ENCODE data around the gene MAPK8IP2.

Gene MAPK8IP2

DNA sequence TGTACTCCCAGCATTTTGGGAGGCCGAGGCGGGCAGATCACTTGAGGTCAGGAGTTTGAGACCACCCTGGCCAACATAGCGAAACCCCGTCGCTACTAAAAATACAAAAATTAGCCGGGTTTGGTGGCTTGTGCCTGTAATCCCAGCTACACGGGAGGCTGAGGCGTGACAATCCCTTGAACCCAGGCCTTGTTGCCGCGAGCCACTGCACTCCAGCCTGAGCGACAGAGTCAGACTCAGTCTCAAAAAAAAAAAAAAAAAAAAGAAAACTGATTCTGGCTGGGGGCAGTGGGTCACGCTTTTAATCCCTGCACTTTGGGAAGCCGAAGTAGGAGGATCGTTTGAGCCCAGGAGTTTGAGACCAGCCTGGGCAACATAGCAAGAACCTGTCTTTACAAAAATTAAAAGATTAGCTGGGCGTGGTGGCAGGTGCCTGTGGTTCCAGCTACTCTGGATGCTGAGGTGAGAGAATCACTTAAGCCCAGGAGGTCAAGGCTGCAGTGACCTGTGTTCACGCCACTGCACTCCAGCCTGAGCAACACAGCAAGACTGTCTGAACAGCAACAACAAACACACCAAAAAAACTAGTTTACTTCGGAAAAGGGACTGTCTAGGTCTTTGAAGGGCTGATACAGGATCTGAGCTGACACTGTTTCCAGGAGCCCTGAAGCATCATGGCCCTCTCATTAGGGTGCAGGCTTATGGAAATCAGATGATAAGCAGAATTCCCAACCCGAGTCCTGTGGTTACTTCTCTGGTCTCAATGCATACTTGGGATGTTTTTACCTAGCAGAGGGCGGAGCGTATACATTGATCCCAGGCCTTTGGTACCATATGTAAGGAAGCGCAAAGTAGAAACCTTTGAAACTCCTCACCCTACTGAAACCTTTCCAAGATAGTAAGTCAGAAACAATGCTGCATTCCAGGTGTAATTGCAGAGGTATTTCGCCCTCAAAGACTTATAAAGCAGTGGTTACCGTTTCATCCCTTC is 16.2 kb upstream of the MAPK8IP2 start:
- Histone ChIP-seq H3K4me1 (ENCODE audit: control insufficient read depth, insufficient read depth, low read length) (peaks cover 12% of the 10 kb centered on the region), H3K9me3 (replicated peaks; ENCODE audit: low read length) (no peaks in the 10 kb centered on the region), H3K9ac (ENCODE audit: low read depth, low read length) (no peak overlapping the region), H3K4me2 (ENCODE audit: low read length) (peak overlapping the region; percentile 95), H3K36me3 (ENCODE audit: insufficient read depth, low read length) (peaks cover 7% of the 10 kb centered on the region), H3K4me3 (ENCODE audit: low read length) (peak overlapping the region; percentile 85), H3K27me3 (ENCODE audit: control insufficient read depth, insufficient read depth, low read length) (no peaks in the 10 kb centered on the region)

GRCh38 chr22:50585238-50585637 is 15.4 kb upstream of the MAPK8IP2 start:
- H3K4me2 ChIP-seq (ENCODE audit: low read length): no peak overlapping the region
- no peak overlapping the region for H3K4me3 ChIP-seq (ENCODE audit: low read length)
- H3K9ac ChIP-seq (ENCODE audit: low read depth, low read length): no peak overlapping the region
- H3K9me3 ChIP-seq (replicated peaks; ENCODE audit: low read length): no peaks in the 10 kb centered on the region
- peaks cover 12% of the 10 kb centered on the region for H3K4me1 ChIP-seq (ENCODE audit: control insufficient read depth, insufficient read depth, low read length)
- H3K36me3 ChIP-seq (ENCODE audit: insufficient read depth, low read length): peaks cover 5% of the 10 kb centered on the region
- no peaks in the 10 kb centered on the region for H3K27me3 ChIP-seq (ENCODE audit: control insufficient read depth, insufficient read depth, low read length)

DNA sequence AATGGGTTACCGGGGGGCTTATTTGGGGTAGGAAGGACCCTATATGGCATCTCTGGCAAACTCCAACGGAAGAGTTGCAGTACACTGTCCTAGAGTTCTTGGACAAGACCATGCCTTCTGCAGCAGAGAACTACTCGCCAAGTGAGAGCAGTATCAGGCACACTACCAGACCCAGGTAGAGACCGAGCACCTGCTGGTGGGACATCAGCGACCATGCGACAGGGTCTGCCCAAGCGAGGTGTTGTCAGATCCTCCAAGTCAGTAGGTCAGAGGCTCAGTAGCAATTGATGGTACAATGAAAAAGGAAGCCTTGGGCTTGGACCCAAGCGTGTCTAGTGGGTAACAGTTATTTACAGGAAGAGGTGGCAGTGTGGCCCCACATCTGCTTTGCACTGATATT is 14.8 kb upstream of the MAPK8IP2 start:
- peaks cover 12% of the 10 kb centered on the region for H3K4me1 ChIP-seq (ENCODE audit: control insufficient read depth, insufficient read depth, low read length)
- no peak overlapping the region for H3K9ac ChIP-seq (ENCODE audit: low read depth, low read length)
- no peak overlapping the region for H3K4me3 ChIP-seq (ENCODE audit: low read length)
- H3K36me3 ChIP-seq (ENCODE audit: insufficient read depth, low read length): peaks cover 3% of the 10 kb centered on the region
- H3K9me3 ChIP-seq (replicated peaks; ENCODE audit: low read length): no peaks in the 10 kb centered on the region
- no peaks in the 10 kb centered on the region for H3K27me3 ChIP-seq (ENCODE audit: control insufficient read depth, insufficient read depth, low read length)
- no peak overlapping the region for H3K4me2 ChIP-seq (ENCODE audit: low read length)

DNA sequence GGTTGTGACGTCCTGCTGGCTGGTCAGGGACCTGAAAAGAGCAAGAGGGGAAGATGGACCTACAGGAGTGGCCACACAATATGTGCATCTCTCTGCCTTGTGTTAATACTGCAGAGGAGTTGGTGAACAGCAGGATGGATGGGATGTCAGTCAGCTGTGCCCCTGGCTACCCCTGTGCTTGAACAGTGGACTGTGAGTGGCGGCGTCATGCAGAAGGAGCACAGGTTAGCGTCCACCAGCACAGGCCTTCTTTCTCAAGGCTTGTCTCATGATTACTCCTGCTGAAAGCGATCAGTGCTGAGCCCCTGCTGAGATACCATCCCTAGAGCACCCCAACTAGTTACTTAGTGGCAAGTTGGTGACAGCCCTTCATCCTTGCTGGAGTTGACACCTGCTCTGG is 14.2 kb upstream of the MAPK8IP2 start:
- H3K27me3 ChIP-seq (ENCODE audit: control insufficient read depth, insufficient read depth, low read length): no peaks in the 10 kb centered on the region
- no peaks in the 10 kb centered on the region for H3K36me3 ChIP-seq (ENCODE audit: insufficient read depth, low read length)
- H3K4me1 ChIP-seq (ENCODE audit: control insufficient read depth, insufficient read depth, low read length): peaks cover 10% of the 10 kb centered on the region
- H3K4me2 ChIP-seq (ENCODE audit: low read length): no peak overlapping the region
- H3K9ac ChIP-seq (ENCODE audit: low read depth, low read length): no peak overlapping the region
- no peak overlapping the region for H3K4me3 ChIP-seq (ENCODE audit: low read length)
- no peaks in the 10 kb centered on the region for H3K9me3 ChIP-seq (replicated peaks; ENCODE audit: low read length)

- Histone ChIP-seq H3K27me3 (ENCODE audit: control insufficient read depth, insufficient read depth, low read length) (no peaks in the 10 kb centered on the region), H3K4me3 (ENCODE audit: low read length) (no peak overlapping the region), H3K4me1 (ENCODE audit: control insufficient read depth, insufficient read depth, low read length) (peaks cover 5% of the 10 kb centered on the region), H3K9ac (ENCODE audit: low read depth, low read length) (no peak overlapping the region), H3K36me3 (ENCODE audit: insufficient read depth, low read length) (no peaks in the 10 kb centered on the region), H3K4me2 (ENCODE audit: low read length) (no peak overlapping the region), H3K9me3 (replicated peaks; ENCODE audit: low read length) (no peaks in the 10 kb centered on the region)
These were observed 13.2 kb upstream of the MAPK8IP2 start for GRCh38 chr22:50587407-50587806.

DNA sequence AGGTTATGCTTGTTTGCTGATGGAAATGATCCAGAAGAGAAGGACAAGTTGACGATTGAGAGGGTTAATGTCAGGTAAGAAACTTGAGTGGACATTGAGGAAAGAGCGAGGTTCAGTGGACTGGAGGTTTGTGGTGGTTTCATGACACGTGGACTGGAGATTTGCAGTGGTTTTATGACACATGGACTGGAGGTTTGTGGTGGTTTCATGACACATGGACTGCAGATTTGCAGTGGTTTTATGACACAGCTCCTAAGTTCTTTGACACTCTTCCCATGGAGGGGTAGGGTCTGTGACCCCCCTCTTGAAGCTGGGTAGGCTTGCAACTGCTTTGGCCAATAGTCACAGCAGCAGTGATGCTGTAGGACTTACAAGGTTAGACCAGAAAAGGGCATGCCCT is 5.4 kb upstream of the MAPK8IP2 start:
- peaks cover 4% of the 10 kb centered on the region for H3K27me3 ChIP-seq (ENCODE audit: control insufficient read depth, insufficient read depth, low read length)
- H3K9ac ChIP-seq (ENCODE audit: low read depth, low read length): no peak overlapping the region
- H3K4me3 ChIP-seq (ENCODE audit: low read length): no peak overlapping the region
- no peaks in the 10 kb centered on the region for H3K4me1 ChIP-seq (ENCODE audit: control insufficient read depth, insufficient read depth, low read length)
- H3K9me3 ChIP-seq (replicated peaks; ENCODE audit: low read length): no peaks in the 10 kb centered on the region
- no peak overlapping the region for H3K4me2 ChIP-seq (ENCODE audit: low read length)
- no peaks in the 10 kb centered on the region for H3K36me3 ChIP-seq (ENCODE audit: insufficient read depth, low read length)

DNA sequence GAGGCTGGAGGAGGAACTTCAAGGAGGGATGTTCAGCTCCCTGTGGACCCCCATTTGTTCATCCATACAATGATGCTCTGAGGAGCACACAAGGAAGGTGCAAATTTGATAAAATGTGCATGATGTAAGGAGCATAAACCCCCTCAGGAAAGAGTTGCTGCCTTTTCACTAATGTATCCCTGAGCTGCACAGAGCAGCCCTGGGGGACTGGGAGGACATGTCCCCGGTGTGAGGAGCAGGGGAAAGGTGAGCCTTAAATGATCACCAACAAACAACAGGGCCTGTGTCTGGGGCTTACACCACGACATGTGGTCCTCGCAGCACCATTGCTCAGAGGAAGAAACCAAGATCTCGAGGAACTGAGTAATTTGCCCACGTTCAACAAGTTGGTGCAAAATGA is 3.5 kb upstream of the MAPK8IP2 start:
- H3K4me3 ChIP-seq (ENCODE audit: low read length): no peak overlapping the region
- no peaks in the 10 kb centered on the region for H3K36me3 ChIP-seq (ENCODE audit: insufficient read depth, low read length)
- no peak overlapping the region for H3K9ac ChIP-seq (ENCODE audit: low read depth, low read length)
- no peak overlapping the region for H3K4me2 ChIP-seq (ENCODE audit: low read length)
- H3K4me1 ChIP-seq (ENCODE audit: control insufficient read depth, insufficient read depth, low read length): no peaks in the 10 kb centered on the region
- H3K9me3 ChIP-seq (replicated peaks; ENCODE audit: low read length): no peaks in the 10 kb centered on the region
- H3K27me3 ChIP-seq (ENCODE audit: control insufficient read depth, insufficient read depth, low read length): peaks cover 15% of the 10 kb centered on the region

- Histone ChIP-seq H3K4me3 (ENCODE audit: low read length) (no peak overlapping the region), H3K27me3 (ENCODE audit: control insufficient read depth, insufficient read depth, low read length) (peaks cover 33% of the 10 kb centered on the region), H3K9me3 (replicated peaks; ENCODE audit: low read length) (no peaks in the 10 kb centered on the region), H3K9ac (ENCODE audit: low read depth, low read length) (no peak overlapping the region), H3K4me2 (ENCODE audit: low read length) (peak overlapping the region; percentile 67), H3K36me3 (ENCODE audit: insufficient read depth, low read length) (no peaks in the 10 kb centered on the region), H3K4me1 (ENCODE audit: control insufficient read depth, insufficient read depth, low read length) (no peaks in the 10 kb centered on the region)
These were observed 657 bp upstream of the MAPK8IP2 start for GRCh38 chr22:50599816-50600455.

DNA sequence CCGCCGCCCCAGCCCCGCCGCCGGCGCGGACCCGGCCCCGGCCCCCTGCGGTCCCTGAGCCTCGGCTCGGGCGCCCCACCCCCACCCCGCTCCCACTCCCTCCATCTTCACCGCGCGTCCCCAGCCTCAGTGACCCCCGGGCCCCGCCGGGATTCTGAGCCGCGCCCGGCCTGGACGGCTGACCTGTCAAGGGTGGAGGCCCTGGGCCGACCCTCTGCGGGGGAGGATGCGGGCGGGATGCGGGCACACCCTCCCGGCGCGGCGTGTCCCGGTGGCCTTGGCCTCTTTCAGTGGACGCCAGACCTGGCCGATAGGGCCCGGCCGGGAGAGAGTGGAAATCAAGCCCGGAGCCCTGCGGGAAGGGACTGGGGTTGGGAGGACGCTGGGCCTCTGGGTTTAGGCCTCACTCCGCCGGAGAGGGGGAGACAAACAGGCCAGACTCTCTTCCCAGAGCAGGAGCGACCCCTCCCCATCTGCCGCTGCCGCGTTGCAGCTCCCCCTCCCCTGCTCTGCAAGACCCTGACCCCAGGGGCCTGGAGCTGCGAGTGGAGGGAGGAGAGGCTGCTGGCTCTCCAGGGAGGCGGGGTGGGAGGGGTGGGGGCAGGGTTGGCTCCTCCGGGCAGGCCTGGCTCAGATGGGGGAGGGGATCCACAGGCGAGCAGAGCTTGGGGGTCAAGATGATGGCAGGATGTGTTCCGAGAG is 525 bp downstream of the MAPK8IP2 start:
- Histone ChIP-seq H3K4me1 (ENCODE audit: control insufficient read depth, insufficient read depth, low read length) (no peaks in the 10 kb centered on the region), H3K9ac (ENCODE audit: low read depth, low read length) (no peak overlapping the region), H3K4me3 (ENCODE audit: low read length) (no peak overlapping the region), H3K36me3 (ENCODE audit: insufficient read depth, low read length) (no peaks in the 10 kb centered on the region), H3K9me3 (replicated peaks; ENCODE audit: low read length) (no peaks in the 10 kb centered on the region), H3K4me2 (ENCODE audit: low read length) (no peak overlapping the region), H3K27me3 (ENCODE audit: control insufficient read depth, insufficient read depth, low read length) (peaks cover 44% of the 10 kb centered on the region)

DNA sequence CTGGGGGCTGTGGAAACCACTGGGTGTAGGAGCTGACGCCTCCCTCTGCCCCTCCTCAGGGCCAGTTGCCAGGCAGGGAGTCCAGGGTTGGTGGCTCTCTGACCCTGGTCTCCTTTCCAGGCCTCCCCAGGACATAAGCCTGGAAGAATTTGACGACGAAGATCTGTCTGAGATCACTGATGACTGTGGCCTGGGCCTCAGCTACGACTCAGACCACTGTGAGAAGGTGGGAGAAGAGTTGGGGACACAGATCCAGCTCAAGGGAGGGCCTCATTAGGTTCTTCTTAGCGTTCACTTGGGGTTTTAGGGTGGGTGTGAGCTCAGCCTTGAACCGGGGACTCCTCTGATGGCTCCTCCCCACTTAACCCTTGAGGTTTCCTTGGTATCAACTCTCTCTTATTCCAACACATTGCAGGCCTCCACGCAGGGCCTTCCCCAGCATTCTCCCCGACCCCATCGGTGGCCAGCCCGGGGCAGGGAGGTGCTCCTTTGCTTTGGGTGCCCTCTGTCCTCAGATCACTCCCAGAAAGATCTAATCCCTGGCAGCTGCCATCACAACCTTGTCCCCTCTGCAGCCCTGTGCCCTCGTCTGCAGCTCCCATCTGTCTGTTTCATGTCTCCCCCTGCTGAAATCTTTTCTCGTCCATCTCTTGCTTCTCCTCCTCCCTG is 1.2 kb downstream of the MAPK8IP2 start:
- H3K36me3 ChIP-seq (ENCODE audit: insufficient read depth, low read length): no peaks in the 10 kb centered on the region
- H3K9ac ChIP-seq (ENCODE audit: low read depth, low read length): no peak overlapping the region
- peaks cover 50% of the 10 kb centered on the region for H3K27me3 ChIP-seq (ENCODE audit: control insufficient read depth, insufficient read depth, low read length)
- no peak overlapping the region for H3K4me2 ChIP-seq (ENCODE audit: low read length)
- H3K4me3 ChIP-seq (ENCODE audit: low read length): no peak overlapping the region
- H3K4me1 ChIP-seq (ENCODE audit: control insufficient read depth, insufficient read depth, low read length): no peaks in the 10 kb centered on the region
- H3K9me3 ChIP-seq (replicated peaks; ENCODE audit: low read length): no peaks in the 10 kb centered on the region

DNA sequence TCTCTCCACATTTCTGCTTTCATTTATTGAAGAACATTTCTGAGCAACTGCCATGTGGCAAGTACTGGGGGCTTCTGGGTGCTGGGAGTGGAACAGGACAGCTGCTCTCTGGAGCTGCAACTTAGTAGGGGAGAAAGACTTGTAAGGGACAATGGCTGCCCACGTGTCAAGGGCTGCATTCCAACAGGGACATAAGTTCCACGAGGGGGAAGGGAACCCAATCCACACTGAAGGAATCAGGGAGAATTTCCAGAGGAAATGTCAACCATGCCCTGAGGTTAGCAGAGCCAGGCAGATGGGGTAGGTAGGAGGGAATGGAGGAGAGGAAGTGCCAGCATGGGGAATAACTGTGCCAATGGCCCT is 1.7 kb downstream of the MAPK8IP2 start:
- Histone ChIP-seq H3K4me3 (ENCODE audit: low read length) (no peak overlapping the region), H3K9ac (ENCODE audit: low read depth, low read length) (no peak overlapping the region), H3K9me3 (replicated peaks; ENCODE audit: low read length) (no peaks in the 10 kb centered on the region), H3K27me3 (ENCODE audit: control insufficient read depth, insufficient read depth, low read length) (peaks cover 55% of the 10 kb centered on the region), H3K36me3 (ENCODE audit: insufficient read depth, low read length) (no peaks in the 10 kb centered on the region), H3K4me2 (ENCODE audit: low read length) (no peak overlapping the region), H3K4me1 (ENCODE audit: control insufficient read depth, insufficient read depth, low read length) (no peaks in the 10 kb centered on the region)
